HepG2 (cell line): Measurements from ENCODE around the gene HSD17B8. TPM values are rescaled to one million over a fixed set of nuclear protein-coding genes. Genes with fewer than 3 reads are reported as not detected.

Source experiments
- BHLHE40 ChIP-seq: IDR thresholded peaks from 2 replicates; pipeline ENCODE4 v1.6.1; 2011; ENCODE audit warnings: low read length, improper control_type of control experiment
- ELF3 ChIP-seq: IDR thresholded peaks from 2 replicates; pipeline ENCODE4 v1.6.1; 2016; ENCODE audit warnings: missing genetic modification reagents, missing compliant biosample characterization
- FOXO4 ChIP-seq: sonication (generic); formaldehyde crosslinking; conservative IDR thresholded peaks from 2 replicates; pipeline ENCODE4 v1.8.1; 2023; ENCODE audit warnings: missing genetic modification reagents
- IRX3 ChIP-seq: sonication (generic); formaldehyde crosslinking; IDR thresholded peaks from 2 replicates; pipeline ENCODE4 v1.8.1; 2023; ENCODE audit warnings: mild to moderate bottlenecking, low read depth, missing genetic modification reagents, borderline replicate concordance
- PRDM15 ChIP-seq: sonication (generic); formaldehyde crosslinking; IDR thresholded peaks from 2 replicates; pipeline ENCODE4 v1.4.0; 2020; ENCODE audit warnings: missing genetic modification reagents
- SIN3A ChIP-seq: IDR thresholded peaks from 2 replicates; pipeline ENCODE4 v1.6.1; 2011; ENCODE audit warnings: low read depth, mild to moderate bottlenecking, control low read depth, low read length, borderline replicate concordance
- SRSF4 ChIP-seq: fragments of 200-400 bp; formaldehyde crosslinking; IDR thresholded peaks from one replicate; pipeline ENCODE4 v1.6.1; 2018; ENCODE audit warnings: mild to moderate bottlenecking, low read depth, low read length, moderate library complexity; ENCODE audit not compliant: poor library complexity, severe bottlenecking
- ZFP36L1 ChIP-seq: sonication (generic); formaldehyde crosslinking; IDR thresholded peaks from 2 replicates; pipeline ENCODE4 v1.8.0; 2022; ENCODE audit warnings: mild to moderate bottlenecking, missing genetic modification reagents, moderate library complexity
- ZNF264 ChIP-seq: sonication (generic); formaldehyde crosslinking; IDR thresholded peaks from 2 replicates; pipeline ENCODE4 v1.4.0; 2020; ENCODE audit warnings: missing genetic modification reagents
- ZNF441 ChIP-seq: sonication (generic); formaldehyde crosslinking; IDR thresholded peaks from 2 replicates; pipeline ENCODE4 v1.7.0; 2021; ENCODE audit warnings: missing genetic modification reagents, borderline replicate concordance
- ZNF766 ChIP-seq: sonication (generic); formaldehyde crosslinking; IDR thresholded peaks from 2 replicates; pipeline ENCODE4 v1.5.0; 2020; ENCODE audit warnings: missing genetic modification reagents, borderline replicate concordance
- polyA plus RNA-seq, 8 experiments: library from polyadenylated mRNA; depleted of rRNA in 3 of 8; stranded (reverse) in 7 of 8; unstranded in 1 of 8; fragments of >200 nt; fragmentation: Illumina TruSeq in 4 of 8; extraction: Trizol in 4 of 8; gene quantifications; 2 replicates each; pipeline versions ENCODE4 v1.2.1 to v1.2.3, GENCODE V29; 2011 to 2016; ENCODE audit warnings: low read depth in 4 of 8, missing spikeins in 1 of 8, mixed read lengths in 1 of 8; ENCODE audit not compliant: insufficient read depth in 1 of 8
- total RNA-seq, 5 experiments: library from RNA; depleted of rRNA; stranded (reverse); fragments of >200 nt; fragmentation: Illumina TruSeq; extraction: Trizol; gene quantifications; 2 replicates each; pipeline ENCODE4 v1.2.3, GENCODE V29; 2016; ENCODE audit warnings: low read depth in 1 of 5
- TF ChIP-seq, protein P1 (sequence below): sonication (generic); formaldehyde crosslinking; IDR thresholded peaks from 2 replicates; pipeline ENCODE4 v1.5.0; 2020; ENCODE audit warnings: mild to moderate bottlenecking, missing genetic modification reagents
- TF ChIP-seq, protein P2 (sequence below), 2 experiments: sonication (generic) in 1 of 2; formaldehyde crosslinking in 1 of 2; IDR thresholded peaks; 2 replicates each; pipeline versions ENCODE4 v1.6.1 to v1.9.0; 2014 to 2022; ENCODE audit warnings: antibody characterized with exemption in 1 of 2, borderline replicate concordance in 1 of 2, inconsistent platforms in 1 of 2, low read depth in 1 of 2, missing genetic modification reagents in 1 of 2
- TF ChIP-seq, protein P3 (sequence below): sonication (generic); formaldehyde crosslinking; IDR thresholded peaks from 2 replicates; pipeline ENCODE4 v1.4.0; 2020; ENCODE audit warnings: missing genetic modification reagents

HSD17B8 gene
- total and polyA plus RNA-seq, 2 of the 13 experiments (the other 11 are each of a cell fraction or from before 2014, with no cell fraction given), result 12.6 to 20.1 TPM

GRCh38 chr6:33205191-33206026, 954 bp downstream of the HSD17B8 start (continued):
- TF ChIP-seq, protein P1, sequence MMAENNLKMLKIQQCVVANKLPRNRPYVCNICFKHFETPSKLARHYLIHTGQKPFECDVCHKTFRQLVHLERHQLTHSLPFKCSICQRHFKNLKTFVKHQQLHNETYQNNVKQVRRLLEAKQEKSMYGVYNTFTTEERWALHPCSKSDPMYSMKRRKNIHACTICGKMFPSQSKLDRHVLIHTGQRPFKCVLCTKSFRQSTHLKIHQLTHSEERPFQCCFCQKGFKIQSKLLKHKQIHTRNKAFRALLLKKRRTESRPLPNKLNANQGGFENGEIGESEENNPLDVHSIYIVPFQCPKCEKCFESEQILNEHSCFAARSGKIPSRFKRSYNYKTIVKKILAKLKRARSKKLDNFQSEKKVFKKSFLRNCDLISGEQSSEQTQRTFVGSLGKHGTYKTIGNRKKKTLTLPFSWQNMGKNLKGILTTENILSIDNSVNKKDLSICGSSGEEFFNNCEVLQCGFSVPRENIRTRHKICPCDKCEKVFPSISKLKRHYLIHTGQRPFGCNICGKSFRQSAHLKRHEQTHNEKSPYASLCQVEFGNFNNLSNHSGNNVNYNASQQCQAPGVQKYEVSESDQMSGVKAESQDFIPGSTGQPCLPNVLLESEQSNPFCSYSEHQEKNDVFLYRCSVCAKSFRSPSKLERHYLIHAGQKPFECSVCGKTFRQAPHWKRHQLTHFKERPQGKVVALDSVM (CRISPR knock-in tag), result no peak
- TF ChIP-seq, protein P2, sequence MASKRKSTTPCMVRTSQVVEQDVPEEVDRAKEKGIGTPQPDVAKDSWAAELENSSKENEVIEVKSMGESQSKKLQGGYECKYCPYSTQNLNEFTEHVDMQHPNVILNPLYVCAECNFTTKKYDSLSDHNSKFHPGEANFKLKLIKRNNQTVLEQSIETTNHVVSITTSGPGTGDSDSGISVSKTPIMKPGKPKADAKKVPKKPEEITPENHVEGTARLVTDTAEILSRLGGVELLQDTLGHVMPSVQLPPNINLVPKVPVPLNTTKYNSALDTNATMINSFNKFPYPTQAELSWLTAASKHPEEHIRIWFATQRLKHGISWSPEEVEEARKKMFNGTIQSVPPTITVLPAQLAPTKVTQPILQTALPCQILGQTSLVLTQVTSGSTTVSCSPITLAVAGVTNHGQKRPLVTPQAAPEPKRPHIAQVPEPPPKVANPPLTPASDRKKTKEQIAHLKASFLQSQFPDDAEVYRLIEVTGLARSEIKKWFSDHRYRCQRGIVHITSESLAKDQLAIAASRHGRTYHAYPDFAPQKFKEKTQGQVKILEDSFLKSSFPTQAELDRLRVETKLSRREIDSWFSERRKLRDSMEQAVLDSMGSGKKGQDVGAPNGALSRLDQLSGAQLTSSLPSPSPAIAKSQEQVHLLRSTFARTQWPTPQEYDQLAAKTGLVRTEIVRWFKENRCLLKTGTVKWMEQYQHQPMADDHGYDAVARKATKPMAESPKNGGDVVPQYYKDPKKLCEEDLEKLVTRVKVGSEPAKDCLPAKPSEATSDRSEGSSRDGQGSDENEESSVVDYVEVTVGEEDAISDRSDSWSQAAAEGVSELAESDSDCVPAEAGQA (IDR thresholded peaks at IDR 0.05; ENCODE audit: low read depth), result no peak
- TF ChIP-seq, protein P2 (CRISPR knock-in tag; IDR thresholded peaks at IDR 0.05; ENCODE audit: borderline replicate concordance), result no peak
- TF ChIP-seq SIN3A (0 out of 2 replicates have a peak, but pooled peaks have one; percentile 31), ELF3 (CRISPR knock-in tag) (no peak), FOXO4 (CRISPR knock-in tag) (no peak), IRX3 (CRISPR knock-in tag) (no peak), PRDM15 (CRISPR knock-in tag) (no peak), ZNF264 (CRISPR knock-in tag) (no peak), BHLHE40 (no peak), SRSF4 (no peak), ZFP36L1 (CRISPR knock-in tag) (no peak), ZNF766 (CRISPR knock-in tag) (no peak), ZNF441 (no peak)
- TF ChIP-seq, protein P3, sequence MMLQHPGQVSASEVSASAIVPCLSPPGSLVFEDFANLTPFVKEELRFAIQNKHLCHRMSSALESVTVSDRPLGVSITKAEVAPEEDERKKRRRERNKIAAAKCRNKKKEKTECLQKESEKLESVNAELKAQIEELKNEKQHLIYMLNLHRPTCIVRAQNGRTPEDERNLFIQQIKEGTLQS (CRISPR knock-in tag), result no peak
